ENCODE results near the gene GMPR. TPM values are rescaled to one million over a fixed set of nuclear protein-coding genes. Genes with fewer than 3 reads are reported as not detected.
"Not testable (repeated sequence)": the region's sequence is repeated elsewhere in the genome, so short reads cannot be mapped to it uniquely, and the experiment has no call there.

The GMPR gene
- total RNA-seq, 1 experiment from 2014 or later = 5.1 TPM

DNA sequence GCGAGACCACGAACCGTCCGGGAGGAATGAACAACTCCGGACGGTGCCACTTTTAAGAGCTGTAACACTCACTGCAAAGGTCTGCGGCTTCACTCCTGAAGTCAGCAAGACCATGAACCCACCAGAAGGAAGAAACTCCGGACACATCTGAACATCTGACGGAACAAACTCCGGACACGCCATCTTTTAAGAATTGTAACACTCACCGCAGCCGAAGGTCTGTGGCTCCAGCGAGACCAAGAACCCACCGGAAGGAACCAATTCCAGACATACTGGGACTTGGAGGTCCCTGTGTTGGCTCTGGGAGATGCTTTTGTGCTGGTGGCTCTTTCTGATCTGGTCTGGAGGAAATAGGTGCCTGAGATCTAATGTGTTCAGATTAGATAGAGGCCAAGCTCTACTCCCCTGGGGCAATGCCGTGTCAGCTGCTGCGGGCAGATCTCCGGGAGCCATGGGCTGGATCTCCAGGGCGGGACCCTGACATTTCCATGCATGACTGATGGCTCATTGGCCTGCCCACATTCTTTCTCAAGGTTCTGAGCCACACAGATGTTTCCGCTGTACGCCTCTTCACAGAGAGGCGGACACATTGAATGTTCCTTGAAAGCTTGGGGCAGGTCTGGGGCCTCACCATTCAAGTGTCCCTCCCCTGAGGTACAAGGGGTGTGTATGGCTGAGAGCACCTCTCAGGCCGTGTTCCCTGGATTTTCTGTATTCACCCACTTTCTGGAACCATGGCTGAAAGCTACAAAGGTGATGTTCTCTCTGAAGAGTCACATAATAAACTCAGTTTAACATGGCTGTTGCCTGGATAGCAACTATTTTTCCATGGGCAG is 29.3 kb downstream of the GMPR start:
- no peak overlapping the region for H3K4me3 ChIP-seq (ENCODE audit: insufficient read depth, low read depth, low read length)
- H3K27me3 ChIP-seq (ENCODE audit: control insufficient read depth, insufficient read depth, low read length) = no peaks in the 10 kb centered on the region
- H3K36me3 ChIP-seq (replicated peaks; ENCODE audit: control insufficient read depth, insufficient read depth, low read length) = no peaks in the 10 kb centered on the region
- no peak for DNase-seq

DNA sequence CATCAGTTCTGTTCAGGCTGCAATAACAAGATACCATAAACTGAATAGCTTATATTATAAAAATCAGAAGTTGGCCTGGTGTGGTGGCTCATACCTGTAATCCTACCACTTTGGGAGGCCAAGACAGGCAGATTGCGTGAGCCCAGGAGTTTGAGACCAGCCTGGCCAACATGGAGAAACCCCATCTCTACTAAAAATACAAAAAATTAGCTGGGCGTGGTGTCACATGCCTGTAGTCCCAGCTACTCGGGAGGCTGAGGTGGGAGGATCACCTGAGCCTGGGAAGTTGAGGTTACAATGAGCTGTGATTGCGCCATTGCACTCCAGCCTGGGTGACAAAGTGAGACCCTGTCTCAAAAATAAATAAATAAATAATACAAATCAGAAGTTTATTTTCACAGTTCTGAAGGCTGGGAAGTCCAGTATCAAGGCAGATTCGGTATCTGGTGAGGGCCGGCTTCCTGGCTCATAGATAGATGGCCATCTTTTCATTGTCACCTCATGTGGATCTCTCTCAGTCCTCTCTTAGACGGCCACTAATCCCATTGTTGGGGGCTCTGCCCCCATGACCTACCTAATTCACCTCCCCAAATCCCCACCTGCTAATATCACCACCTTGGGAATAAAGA is 31.2 kb downstream of the GMPR start:
- not testable (repeated sequence) for H3K27me3 ChIP-seq (ENCODE audit: control insufficient read depth, insufficient read depth, low read length); H3K36me3 ChIP-seq (replicated peaks; ENCODE audit: control insufficient read depth, insufficient read depth, low read length); DNase-seq; H3K4me3 ChIP-seq (ENCODE audit: insufficient read depth, low read depth, low read length)

DNA sequence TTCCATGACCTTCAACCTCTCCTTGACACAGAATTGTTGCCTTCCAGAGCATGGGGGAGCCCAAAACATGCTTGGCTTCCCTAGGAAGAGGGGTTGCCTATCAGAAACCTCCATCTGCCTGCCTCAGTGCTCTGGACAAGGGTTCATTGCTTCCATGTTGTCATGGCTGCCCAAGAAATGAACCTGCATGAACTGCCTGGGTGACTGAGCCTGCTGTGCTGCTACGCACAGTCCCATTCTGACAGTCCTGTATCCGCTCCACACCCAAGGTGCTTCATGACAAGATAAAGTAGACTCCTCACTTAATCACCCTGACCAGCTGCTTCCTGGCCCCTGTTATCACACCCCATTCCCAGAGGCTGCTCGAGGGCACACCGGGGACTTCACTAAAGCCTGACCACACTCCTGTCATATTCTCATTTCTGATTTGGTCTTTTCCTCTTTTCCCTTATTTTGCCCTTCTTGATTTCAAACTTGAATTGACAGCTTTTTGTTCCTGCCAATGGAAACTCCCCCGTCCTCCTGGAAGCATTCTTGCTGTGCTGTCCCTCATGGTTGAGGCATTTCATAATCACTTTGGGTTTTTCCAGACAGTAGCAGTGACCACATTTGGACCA is 31.9 kb downstream of the GMPR start:
- no peaks in the 10 kb centered on the region for H3K27me3 ChIP-seq (ENCODE audit: control insufficient read depth, insufficient read depth, low read length)
- no peaks in the 10 kb centered on the region for H3K36me3 ChIP-seq (replicated peaks; ENCODE audit: control insufficient read depth, insufficient read depth, low read length)
- H3K4me3 ChIP-seq (ENCODE audit: insufficient read depth, low read depth, low read length) = no peak overlapping the region
- DNase-seq = no peak

DNA sequence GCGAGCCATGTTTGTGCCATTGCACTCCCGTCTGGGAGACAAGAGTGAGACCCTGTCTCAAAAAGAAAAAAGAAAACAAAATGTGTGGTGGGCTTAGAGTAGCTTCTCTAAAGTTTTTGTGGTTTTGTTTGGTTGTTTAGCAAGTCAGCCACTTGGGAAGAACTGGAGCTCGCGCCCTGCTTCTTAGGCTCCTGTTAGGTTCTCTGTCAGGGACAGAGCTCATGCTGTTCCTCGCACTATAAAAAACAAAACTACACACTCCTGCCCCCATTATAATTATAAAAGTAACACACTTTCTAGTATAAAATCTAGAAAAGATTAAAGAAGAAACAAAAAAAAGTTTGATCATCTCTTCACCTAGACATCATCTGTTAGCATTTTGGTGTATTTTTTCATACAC is 33.0 kb downstream of the GMPR start:
- no peak for DNase-seq
- H3K4me3 ChIP-seq (ENCODE audit: insufficient read depth, low read depth, low read length) = no peak overlapping the region
- no peaks in the 10 kb centered on the region for H3K36me3 ChIP-seq (replicated peaks; ENCODE audit: control insufficient read depth, insufficient read depth, low read length)
- no peaks in the 10 kb centered on the region for H3K27me3 ChIP-seq (ENCODE audit: control insufficient read depth, insufficient read depth, low read length)

DNA sequence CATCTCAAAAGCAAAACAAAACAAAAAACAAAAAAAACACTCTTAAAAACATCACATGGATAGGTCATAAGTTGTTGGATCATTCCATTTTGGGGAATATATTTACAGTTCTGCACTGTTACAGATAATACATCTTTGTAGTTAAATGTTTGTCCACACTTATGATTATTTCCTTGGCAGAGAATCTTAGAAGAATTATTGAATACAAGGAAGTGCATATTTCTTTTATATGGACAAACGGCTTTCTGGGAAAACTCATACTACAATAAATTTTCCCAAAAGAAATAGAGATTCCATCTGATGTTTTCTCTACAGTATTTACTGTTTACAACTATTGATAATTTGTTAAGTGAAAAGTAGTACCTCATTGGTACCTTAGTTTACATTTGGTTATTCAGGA is 33.8 kb downstream of the GMPR start:
- H3K27me3 ChIP-seq (ENCODE audit: control insufficient read depth, insufficient read depth, low read length) = no peaks in the 10 kb centered on the region
- no peak for DNase-seq
- H3K4me3 ChIP-seq (ENCODE audit: insufficient read depth, low read depth, low read length) = no peak overlapping the region
- H3K36me3 ChIP-seq (replicated peaks; ENCODE audit: control insufficient read depth, insufficient read depth, low read length) = no peaks in the 10 kb centered on the region

DNA sequence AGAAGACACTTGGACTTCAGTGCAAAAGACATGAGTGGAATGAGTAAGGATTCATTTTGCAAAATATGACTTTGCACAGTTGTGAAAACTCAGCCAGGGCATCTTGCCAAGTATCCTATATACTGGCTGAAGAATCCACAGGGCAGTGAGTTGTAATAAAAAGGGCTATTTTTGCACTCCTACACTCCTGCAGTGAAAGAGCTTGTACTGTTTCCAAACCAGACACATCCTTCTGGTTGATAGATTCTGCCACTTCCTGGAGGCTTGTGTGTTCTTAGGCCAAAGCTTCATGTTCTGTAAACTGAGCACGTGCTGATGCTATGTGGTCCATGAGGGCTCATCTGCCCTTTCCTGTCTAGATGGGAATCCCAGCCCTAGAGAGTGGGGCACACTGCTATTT is 34.9 kb downstream of the GMPR start:
- Histone ChIP-seq H3K36me3 (replicated peaks; ENCODE audit: control insufficient read depth, insufficient read depth, low read length) (no peaks in the 10 kb centered on the region), H3K27me3 (ENCODE audit: control insufficient read depth, insufficient read depth, low read length) (no peaks in the 10 kb centered on the region), H3K4me3 (ENCODE audit: insufficient read depth, low read depth, low read length) (no peak overlapping the region)
- DNase-seq = no peak

DNA sequence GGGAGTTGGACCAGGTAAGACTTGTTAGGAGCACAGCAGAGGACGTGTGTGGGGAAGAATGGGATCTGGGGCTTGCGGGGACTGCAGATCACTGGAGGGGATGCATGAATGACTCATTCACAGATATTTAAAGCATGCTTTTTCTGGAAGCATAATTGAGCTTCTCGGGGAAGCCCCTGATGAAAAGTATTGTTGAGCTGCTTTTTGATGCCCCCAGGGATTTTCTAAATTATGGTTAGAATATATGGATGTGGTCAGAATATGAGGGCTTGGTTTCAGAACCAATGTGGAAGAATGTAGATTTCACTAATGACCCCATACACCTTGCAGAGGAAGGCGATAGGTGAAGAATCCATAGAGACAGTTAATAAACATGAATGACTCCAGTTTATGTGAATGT is 36.1 kb downstream of the GMPR start:
- H3K36me3 ChIP-seq (replicated peaks; ENCODE audit: control insufficient read depth, insufficient read depth, low read length) = no peaks in the 10 kb centered on the region
- DNase-seq = no peak
- no peak overlapping the region for H3K4me3 ChIP-seq (ENCODE audit: insufficient read depth, low read depth, low read length)
- H3K27me3 ChIP-seq (ENCODE audit: control insufficient read depth, insufficient read depth, low read length) = no peaks in the 10 kb centered on the region

DNA sequence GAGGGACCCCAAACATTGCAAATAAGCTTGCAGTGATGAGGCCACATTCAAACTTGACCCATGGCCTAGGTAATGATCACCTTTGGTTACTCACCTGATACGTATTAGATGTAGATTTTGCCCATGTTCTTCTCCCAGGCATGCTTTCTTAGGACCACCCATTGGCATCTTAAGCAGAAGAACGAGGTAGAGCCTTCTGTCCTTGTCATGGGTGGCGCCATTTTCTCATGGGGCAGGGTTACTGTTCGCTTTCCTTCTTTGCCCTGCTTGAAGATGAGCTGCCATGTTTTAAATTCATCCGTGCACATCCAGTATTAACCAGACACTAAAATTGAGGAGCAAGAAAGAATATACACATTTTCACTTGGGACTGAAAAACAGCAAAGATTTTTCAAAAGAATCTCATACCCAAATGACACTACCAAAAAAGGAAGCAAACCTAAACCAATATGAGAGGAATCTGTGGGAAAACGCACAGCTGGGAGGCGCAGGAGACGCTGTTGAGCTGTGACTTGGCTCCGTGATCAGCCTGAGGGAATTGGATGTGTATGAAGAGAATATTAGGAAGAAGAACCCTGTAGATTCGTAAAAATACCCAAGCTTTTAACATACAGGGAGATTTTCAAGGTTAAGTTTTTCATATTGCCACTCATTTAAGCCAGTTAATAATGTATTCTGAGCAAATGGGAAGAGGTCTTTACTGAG is 36.6 kb downstream of the GMPR start:
- Histone ChIP-seq H3K36me3 (replicated peaks; ENCODE audit: control insufficient read depth, insufficient read depth, low read length) (no peaks in the 10 kb centered on the region), H3K4me3 (ENCODE audit: insufficient read depth, low read depth, low read length) (no peak overlapping the region), H3K27me3 (ENCODE audit: control insufficient read depth, insufficient read depth, low read length) (no peaks in the 10 kb centered on the region)
- DNase-seq = no peak

DNA sequence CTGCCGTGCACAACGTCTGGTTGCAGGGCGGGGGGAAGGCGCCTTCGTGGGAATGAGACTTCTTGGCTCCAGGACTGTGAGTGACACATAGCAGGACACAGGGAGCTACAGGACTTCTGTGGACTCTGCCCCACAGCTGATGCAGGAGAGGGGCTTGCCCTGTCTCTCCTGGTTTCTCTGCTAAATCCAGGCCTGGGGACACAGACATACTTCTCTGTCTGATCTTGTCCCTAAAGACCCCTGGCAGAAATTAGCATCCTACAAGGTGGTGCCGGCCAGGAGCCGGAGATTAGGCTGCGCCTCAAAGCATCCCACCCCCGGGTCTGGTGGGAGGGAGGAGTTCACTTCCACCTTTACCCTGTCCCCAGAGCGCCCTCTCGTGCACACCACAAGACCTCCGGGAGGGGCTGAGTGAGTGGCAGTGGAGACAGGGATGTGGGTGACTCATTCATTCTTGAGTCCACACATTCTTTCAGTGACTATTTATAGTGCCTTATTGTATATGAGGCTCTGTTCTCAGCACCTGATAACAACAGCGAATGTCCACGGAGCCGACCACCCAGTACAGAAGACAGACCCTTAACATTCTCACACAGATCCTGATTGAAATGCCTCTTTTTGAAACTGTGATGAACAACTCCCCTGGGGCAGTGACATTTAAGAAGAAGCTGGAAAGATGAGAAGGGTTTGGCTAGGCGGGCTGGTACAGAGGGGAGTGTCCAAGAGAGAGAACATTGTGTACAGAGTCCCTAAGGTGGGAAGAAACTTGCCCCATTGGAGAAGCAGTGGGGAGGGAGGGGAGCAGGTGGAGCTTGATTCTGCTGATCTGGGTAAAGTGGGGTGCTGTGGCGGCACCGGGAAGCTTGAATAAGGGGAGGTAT is 39.0 kb downstream of the GMPR start:
- peak; percentile 92 for DNase-seq
- no peaks in the 10 kb centered on the region for H3K36me3 ChIP-seq (replicated peaks; ENCODE audit: control insufficient read depth, insufficient read depth, low read length)
- no peaks in the 10 kb centered on the region for H3K27me3 ChIP-seq (ENCODE audit: control insufficient read depth, insufficient read depth, low read length)
- H3K4me3 ChIP-seq (ENCODE audit: insufficient read depth, low read depth, low read length) = no peak overlapping the region

DNA sequence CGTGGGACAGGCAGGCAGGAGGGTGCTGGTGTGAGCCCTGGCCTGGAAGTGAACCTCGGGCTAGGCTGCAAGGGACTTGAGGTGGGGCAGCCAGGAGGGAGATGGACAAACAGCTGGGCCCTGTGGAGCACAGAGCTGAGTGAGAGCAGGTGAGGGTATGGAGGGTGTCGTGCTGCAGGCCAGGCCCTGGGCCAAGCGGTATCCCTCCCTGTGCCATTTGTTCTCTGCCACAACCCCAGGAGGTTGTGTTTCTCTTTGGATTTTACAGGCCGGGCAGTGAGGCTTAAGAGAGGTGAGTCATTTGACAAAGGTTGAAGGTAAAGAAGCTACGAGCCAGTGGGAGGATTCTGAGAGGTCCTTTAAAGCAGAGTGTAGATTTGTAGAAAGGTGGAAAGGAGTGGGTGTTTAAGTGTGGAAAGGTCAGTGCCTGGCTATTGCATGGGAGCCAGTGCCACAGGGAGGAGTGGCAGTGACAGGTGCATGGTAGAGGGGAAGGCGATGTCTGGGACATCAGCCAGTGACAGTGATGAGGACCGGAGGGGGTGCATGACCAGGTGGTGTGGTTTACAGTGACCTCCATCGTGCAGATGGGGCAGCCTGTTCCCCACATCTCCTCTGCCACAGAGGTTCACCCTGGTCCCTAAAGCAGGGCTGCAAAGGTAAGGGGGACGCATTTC is 39.8 kb downstream of the GMPR start:
- Histone ChIP-seq H3K36me3 (replicated peaks; ENCODE audit: control insufficient read depth, insufficient read depth, low read length) (no peaks in the 10 kb centered on the region), H3K27me3 (ENCODE audit: control insufficient read depth, insufficient read depth, low read length) (no peaks in the 10 kb centered on the region), H3K4me3 (ENCODE audit: insufficient read depth, low read depth, low read length) (no peak overlapping the region)
- DNase-seq = no peak

DNA sequence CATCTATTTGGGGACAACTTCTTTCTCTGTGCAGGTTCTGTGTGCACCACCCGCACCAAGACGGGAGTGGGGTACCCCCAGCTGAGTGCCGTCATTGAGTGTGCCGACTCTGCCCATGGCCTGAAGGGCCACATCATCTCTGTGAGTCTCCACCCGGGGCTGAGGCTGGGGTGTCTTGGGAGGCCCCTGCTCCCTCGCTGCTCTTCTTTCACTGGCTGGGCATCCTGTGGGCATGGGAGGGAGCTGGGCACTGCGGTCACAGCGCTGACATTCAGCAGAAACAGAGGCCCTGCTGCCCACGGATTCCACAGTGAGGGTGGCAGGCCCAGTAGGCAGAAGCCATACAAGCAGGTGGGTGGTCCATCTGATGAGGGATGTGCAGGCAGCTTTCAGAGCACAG is 40.4 kb downstream of the GMPR start:
- Histone ChIP-seq H3K27me3 (ENCODE audit: control insufficient read depth, insufficient read depth, low read length) (no peaks in the 10 kb centered on the region), H3K36me3 (replicated peaks; ENCODE audit: control insufficient read depth, insufficient read depth, low read length) (no peaks in the 10 kb centered on the region), H3K4me3 (ENCODE audit: insufficient read depth, low read depth, low read length) (no peak overlapping the region)
- DNase-seq = no peak

DNA sequence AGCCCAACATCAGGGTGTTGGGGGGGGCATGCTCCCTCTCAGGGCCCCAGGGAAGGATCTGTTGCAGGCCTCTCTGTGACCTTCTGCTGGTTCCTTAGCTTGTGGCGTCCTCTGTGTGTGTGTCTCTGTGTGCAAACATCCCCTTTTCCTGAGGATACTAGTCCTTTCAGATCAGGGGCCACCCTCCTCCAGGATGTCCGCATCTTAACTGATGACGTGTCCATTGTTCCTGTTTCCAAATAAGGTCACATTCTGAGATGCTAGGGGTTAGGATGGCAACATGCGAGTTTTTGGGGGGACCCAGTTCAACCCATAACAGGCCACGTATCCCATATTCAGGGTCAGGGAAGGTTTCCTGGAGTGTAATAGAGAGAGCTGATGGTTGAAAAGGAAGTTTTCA is 40.9 kb downstream of the GMPR start:
- no peaks in the 10 kb centered on the region for H3K36me3 ChIP-seq (replicated peaks; ENCODE audit: control insufficient read depth, insufficient read depth, low read length)

DNA sequence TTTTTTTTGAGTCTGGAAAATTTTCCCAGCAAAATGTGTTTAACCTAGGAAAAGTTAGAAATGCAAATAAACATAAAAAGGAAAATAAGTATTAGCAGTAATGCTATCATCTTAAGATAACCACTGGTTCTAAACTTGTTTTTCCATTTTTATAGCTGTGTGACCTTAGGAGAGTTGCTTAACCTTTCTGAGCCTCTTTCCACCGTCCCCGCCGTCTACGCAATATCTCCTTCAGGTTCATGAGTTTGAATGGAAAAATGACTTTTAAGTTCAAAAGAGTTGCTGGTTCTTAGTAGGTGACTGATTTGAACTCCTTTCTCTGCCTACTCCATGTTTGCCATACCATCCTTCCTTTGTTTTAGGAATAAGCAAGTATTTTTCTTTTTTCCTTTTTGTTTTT is 44.0 kb downstream of the GMPR start:
- Histone ChIP-seq H3K27me3 (ENCODE audit: control insufficient read depth, insufficient read depth, low read length) (no peaks in the 10 kb centered on the region), H3K4me3 (ENCODE audit: insufficient read depth, low read depth, low read length) (no peak overlapping the region), H3K36me3 (replicated peaks; ENCODE audit: control insufficient read depth, insufficient read depth, low read length) (no peaks in the 10 kb centered on the region)
- no peak for DNase-seq

More for the DNA sequence above, 40.9 kb downstream of the GMPR start:
- DNase-seq = no peak
- H3K27me3 ChIP-seq (ENCODE audit: control insufficient read depth, insufficient read depth, low read length) = no peaks in the 10 kb centered on the region
- H3K4me3 ChIP-seq (ENCODE audit: insufficient read depth, low read depth, low read length) = no peak overlapping the region

Measured in H7 (cell line).